ENCODE data around the gene R3HDM4.

- TF ChIP-seq POLR2A (IDR thresholded peaks at IDR 0.05) (no peak), CTCF (IDR thresholded peaks at IDR 0.05 in 4 of 5, conservative IDR thresholded peaks at IDR 0.05 in 1 of 5) (no peak)
Observed at GRCh38 chr19:945401-946252, 32.6 kb upstream of the R3HDM4 start.

All from gastrocnemius medialis (tissue), 4 donors.